ENCODE data around the gene HPSE2.

HPSE2 gene

GRCh38 chr10:98420786-98421185 lies 814.9 kb downstream of the HPSE2 start:
- DNase-seq: no peak

- no peak for DNase-seq
These were observed 816.0 kb downstream of the HPSE2 start for GRCh38 chr10:98419469-98420261.

- no peak for DNase-seq
These were observed 816.8 kb downstream of the HPSE2 start for GRCh38 chr10:98418665-98419468.

GRCh38 chr10:98417973-98418664 lies 817.5 kb downstream of the HPSE2 start:
- DNase-seq: no peak

- no peak for DNase-seq
These were observed 818.1 kb downstream of the HPSE2 start for GRCh38 chr10:98417481-98417959.

- DNase-seq: no peak
These were observed 818.9 kb downstream of the HPSE2 start for GRCh38 chr10:98416606-98417388.

- DNase-seq: no peak
These were observed 819.9 kb downstream of the HPSE2 start for GRCh38 chr10:98415731-98416119.

GRCh38 chr10:98414932-98415730 lies 820.5 kb downstream of the HPSE2 start, which contains the start of gene PYROXD2:
PYROXD2 (minus strand) TSS chr10:98415182; CDS start chr10:98415135, 47 bp downstream.
- DNase-seq: peak; percentile 5

GRCh38 chr10:98414578-98414931 lies 821.1 kb downstream of the HPSE2 start:
- no peak for DNase-seq

- no peak for DNase-seq
These were observed 823.9 kb downstream of the HPSE2 start for GRCh38 chr10:98411768-98412167.

- DNase-seq: no peak
These were observed 824.5 kb downstream of the HPSE2 start for GRCh38 chr10:98411166-98411565.

- DNase-seq: no peak
These were observed 824.9 kb downstream of the HPSE2 start for GRCh38 chr10:98410759-98411158.

- no peak for DNase-seq
These were observed 825.4 kb downstream of the HPSE2 start for GRCh38 chr10:98410135-98410743.

GRCh38 chr10:98408799-98409198 lies 826.9 kb downstream of the HPSE2 start:
- no peak for DNase-seq

- no peak for DNase-seq
These were observed 827.9 kb downstream of the HPSE2 start for GRCh38 chr10:98407744-98408241.
